Glutamatergic neuron (in vitro differentiated cells): ENCODE results near the gene FARS2. TPM values are rescaled to one million over a fixed set of nuclear protein-coding genes. Genes with fewer than 3 reads are reported as not detected.

Experiments
- DNase-seq: peaks from one replicate; pipeline ENCODE4 v3.0.0; 2022
- H3K27ac Mint-ChIP-seq: one replicate; pipeline ENCODE4 v1.8.0; 2020; ENCODE audit warnings: mild to moderate bottlenecking, mixed read lengths, inconsistent platforms; ENCODE audit not compliant: unreplicated experiment
- H3K27me3 Mint-ChIP-seq: one replicate; pipeline ENCODE4 v1.8.0; 2020; ENCODE audit warnings: mild to moderate bottlenecking, moderate library complexity, mixed read lengths, inconsistent platforms; ENCODE audit not compliant: unreplicated experiment
- H3K36me3 Mint-ChIP-seq: one replicate; pipeline ENCODE4 v1.8.0; 2020; ENCODE audit warnings: mild to moderate bottlenecking, mixed read lengths, inconsistent platforms; ENCODE audit not compliant: unreplicated experiment
- H3K4me1 Mint-ChIP-seq: one replicate; pipeline ENCODE4 v1.8.0; 2020; ENCODE audit warnings: mild to moderate bottlenecking, low read depth, mixed read lengths, inconsistent platforms; ENCODE audit not compliant: unreplicated experiment
- H3K4me3 Mint-ChIP-seq: one replicate; pipeline ENCODE4 v1.8.0; 2020; ENCODE audit warnings: mild to moderate bottlenecking, mixed read lengths, inconsistent platforms; ENCODE audit not compliant: unreplicated experiment
- H3K9me3 Mint-ChIP-seq: one replicate; pipeline ENCODE4 v1.8.0; 2020; ENCODE audit warnings: mild to moderate bottlenecking, moderate library complexity, mixed read lengths, inconsistent platforms; ENCODE audit not compliant: unreplicated experiment
- total RNA-seq: library from RNA; stranded (reverse); fragmentation: NEBNext Ultra II Directional; extraction: Animal tissue kit (Norgen Biotek cat#: 25700); gene quantifications from one replicate; pipeline ENCODE4 v1.2.1, GENCODE V29; 2021; ENCODE audit not compliant: unreplicated experiment
- TF ChIP-seq, protein P1 (sequence below): fragments of 200-600 bp; sonication (generic); IDR thresholded peaks from one replicate; pipeline ENCODE4 v1.5.0; 2021; ENCODE audit not compliant: partially characterized antibody, unreplicated experiment

The FARS2 gene
- total RNA-seq, 1 donor from 2014 or later, result 14.2 TPM

DNA sequence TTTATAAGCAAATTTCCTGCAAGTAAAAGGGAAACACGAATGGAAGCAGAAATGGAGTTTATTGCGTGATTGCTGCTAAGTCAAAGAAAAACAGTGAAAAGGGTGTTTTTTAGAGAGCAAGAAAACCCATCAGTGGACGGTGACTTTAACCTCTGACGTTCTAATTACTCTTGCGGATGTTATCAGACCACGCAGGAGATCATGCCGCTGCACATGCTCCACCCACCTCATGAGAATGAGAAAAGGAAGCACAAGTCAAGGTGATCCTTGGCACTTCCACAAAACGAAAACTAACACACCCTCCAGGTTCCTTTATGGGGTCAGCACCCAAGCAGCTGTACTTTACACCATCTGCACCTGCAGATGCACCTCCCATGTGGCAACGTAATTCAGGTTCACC, 45.5 kb upstream of the FARS2 start:
- H3K4me3 Mint-ChIP-seq, result no peak overlapping the region
- H3K4me1 Mint-ChIP-seq, result peaks cover 24% of the 10 kb centered on the region
- no peaks in the 10 kb centered on the region for H3K36me3 Mint-ChIP-seq
- DNase-seq, result no peak
- peaks cover 1% of the 10 kb centered on the region for H3K27me3 Mint-ChIP-seq
- no peak overlapping the region for H3K27ac Mint-ChIP-seq
- TF ChIP-seq, protein P1, sequence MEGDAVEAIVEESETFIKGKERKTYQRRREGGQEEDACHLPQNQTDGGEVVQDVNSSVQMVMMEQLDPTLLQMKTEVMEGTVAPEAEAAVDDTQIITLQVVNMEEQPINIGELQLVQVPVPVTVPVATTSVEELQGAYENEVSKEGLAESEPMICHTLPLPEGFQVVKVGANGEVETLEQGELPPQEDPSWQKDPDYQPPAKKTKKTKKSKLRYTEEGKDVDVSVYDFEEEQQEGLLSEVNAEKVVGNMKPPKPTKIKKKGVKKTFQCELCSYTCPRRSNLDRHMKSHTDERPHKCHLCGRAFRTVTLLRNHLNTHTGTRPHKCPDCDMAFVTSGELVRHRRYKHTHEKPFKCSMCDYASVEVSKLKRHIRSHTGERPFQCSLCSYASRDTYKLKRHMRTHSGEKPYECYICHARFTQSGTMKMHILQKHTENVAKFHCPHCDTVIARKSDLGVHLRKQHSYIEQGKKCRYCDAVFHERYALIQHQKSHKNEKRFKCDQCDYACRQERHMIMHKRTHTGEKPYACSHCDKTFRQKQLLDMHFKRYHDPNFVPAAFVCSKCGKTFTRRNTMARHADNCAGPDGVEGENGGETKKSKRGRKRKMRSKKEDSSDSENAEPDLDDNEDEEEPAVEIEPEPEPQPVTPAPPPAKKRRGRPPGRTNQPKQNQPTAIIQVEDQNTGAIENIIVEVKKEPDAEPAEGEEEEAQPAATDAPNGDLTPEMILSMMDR, result no peak
- H3K9me3 Mint-ChIP-seq, result peaks cover 3% of the 10 kb centered on the region

DNA sequence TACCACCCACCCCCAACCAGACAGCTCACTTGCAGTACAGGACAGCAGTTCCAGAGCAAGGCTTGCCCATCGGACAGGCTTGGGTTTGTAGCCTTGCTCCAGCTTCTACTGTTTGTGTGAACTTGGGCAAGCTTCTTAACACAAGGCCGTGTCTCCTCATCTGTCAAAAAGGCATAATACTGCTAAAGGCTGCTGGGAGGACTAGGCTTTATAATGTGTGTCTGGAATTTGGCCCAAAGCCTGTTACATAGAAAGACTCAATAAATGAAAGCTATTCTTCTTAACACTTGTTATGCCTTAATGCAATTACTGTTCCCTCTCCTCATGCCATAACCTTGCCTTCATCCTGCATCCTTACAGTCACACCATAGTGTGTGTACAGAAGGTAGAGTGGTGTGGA, 44.0 kb upstream of the FARS2 start:
- no peak overlapping the region for H3K27ac Mint-ChIP-seq
- no peak overlapping the region for H3K4me3 Mint-ChIP-seq
- no peak for DNase-seq
- TF ChIP-seq, protein P1, result no peak
- H3K36me3 Mint-ChIP-seq, result no peaks in the 10 kb centered on the region
- H3K9me3 Mint-ChIP-seq, result peaks cover 3% of the 10 kb centered on the region
- H3K4me1 Mint-ChIP-seq, result peaks cover 21% of the 10 kb centered on the region
- peaks cover 3% of the 10 kb centered on the region for H3K27me3 Mint-ChIP-seq

DNA sequence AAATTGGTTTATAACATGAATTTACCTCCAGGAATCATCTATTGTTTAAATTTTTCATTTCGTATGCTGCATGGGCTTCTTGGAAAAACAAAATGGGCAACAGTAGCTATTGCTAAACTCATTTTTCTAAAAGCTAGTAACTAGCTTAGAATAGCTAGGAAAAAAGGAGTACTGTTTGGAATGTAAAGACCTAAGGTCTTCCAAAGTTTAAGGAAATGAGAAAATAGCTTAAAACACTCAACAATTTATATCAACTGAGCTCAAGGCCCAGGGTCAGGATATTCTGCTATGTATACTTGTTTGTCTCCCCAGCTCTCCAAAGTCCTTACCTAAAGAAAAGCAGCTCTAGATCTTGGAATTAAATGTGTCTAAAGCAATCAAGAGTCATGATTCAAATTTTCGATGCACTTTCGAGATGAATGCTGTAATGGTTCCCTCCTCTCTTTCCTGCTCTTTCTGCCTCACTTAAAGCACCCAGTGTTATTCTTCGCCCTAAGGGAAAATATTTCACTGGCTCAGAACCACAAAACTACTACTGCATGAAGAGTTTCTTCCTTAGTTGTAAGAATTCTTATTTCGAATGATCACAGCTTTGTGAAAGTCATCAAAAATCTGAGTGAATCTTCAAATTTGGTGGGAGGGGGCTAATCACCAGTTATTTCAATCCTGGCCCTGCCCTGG, 42.2 kb upstream of the FARS2 start:
- TF ChIP-seq, protein P1, result no peak
- no peak overlapping the region for H3K27ac Mint-ChIP-seq
- H3K4me3 Mint-ChIP-seq, result no peak overlapping the region
- DNase-seq, result no peak
- H3K4me1 Mint-ChIP-seq, result peaks cover 12% of the 10 kb centered on the region
- peaks cover 3% of the 10 kb centered on the region for H3K9me3 Mint-ChIP-seq
- peaks cover 1% of the 10 kb centered on the region for H3K27me3 Mint-ChIP-seq
- H3K36me3 Mint-ChIP-seq, result no peaks in the 10 kb centered on the region

DNA sequence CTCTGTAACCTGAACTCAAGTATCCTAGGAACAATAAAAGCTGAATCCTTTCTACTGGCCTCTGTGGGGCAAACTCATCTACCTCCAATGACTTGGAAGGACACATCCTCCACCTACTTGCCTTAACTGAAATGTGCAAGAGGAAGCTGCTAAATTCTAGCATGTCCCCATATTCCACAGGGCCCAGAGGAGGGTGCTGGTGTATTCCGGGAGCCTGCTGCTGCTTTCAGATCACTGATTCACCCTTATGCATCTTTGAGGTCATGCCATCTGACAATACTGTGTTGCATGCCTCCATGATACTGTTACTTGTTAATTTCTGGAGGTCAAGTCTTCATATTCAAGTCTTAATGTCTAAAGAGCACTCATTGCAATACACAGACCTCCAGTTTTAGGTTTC, 40.9 kb upstream of the FARS2 start:
- H3K27me3 Mint-ChIP-seq, result peaks cover 1% of the 10 kb centered on the region
- no peaks in the 10 kb centered on the region for H3K36me3 Mint-ChIP-seq
- no peak for DNase-seq
- H3K4me3 Mint-ChIP-seq, result no peak overlapping the region
- H3K27ac Mint-ChIP-seq, result no peak overlapping the region
- peaks cover 7% of the 10 kb centered on the region for H3K4me1 Mint-ChIP-seq
- TF ChIP-seq, protein P1, result no peak
- no peaks in the 10 kb centered on the region for H3K9me3 Mint-ChIP-seq

DNA sequence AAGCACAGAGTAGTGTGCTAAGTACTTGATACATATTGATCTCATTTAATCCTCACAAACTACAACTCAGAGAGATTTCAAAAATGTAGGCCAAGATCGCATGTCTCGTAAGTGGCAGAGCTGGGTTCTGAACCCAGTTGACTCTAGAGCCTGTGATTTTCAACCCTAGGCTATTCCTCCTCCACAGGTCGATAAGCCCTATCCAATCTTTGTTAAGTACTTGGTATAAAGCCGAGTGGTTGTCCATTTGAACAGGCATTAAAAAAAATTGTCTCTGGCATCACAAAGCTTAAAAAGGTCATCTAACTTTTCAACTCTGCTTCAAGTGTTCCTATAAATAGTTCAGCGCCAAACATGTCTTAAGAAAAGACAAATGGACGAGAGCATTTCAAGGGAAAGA, 38.0 kb upstream of the FARS2 start:
- Mint-ChIP-seq H3K27me3 (peaks cover 1% of the 10 kb centered on the region), H3K27ac (no peak overlapping the region)

More for the DNA sequence above, 38.0 kb upstream of the FARS2 start:
- Mint-ChIP-seq H3K9me3 (no peaks in the 10 kb centered on the region), H3K36me3 (no peaks in the 10 kb centered on the region), H3K4me1 (peaks cover 14% of the 10 kb centered on the region), H3K4me3 (no peak overlapping the region)
- no peak for DNase-seq
- TF ChIP-seq, protein P1, result no peak
